Epithelial cell of esophagus (primary cell): Measurements from ENCODE around the gene ADAMTSL4.
"Not testable (repeated sequence)": the region's sequence is repeated elsewhere in the genome, so short reads cannot be mapped to it uniquely, and the experiment has no call there.

Experiments used
- DNase-seq: peaks from one replicate; pipeline ENCODE4 v3.0.0; 2010; ENCODE audit warnings: low read depth
- H3K4me3 ChIP-seq: 2 replicates; pipeline ENCODE4 v1.5.1; 2011; ENCODE audit warnings: mild to moderate bottlenecking, low read length, control low read depth
- TF ChIP-seq, protein P1 (sequence below): IDR thresholded peaks from 2 replicates; pipeline ENCODE4 v1.5.1; 2011; ENCODE audit warnings: low read depth, mild to moderate bottlenecking, low read length, control low read depth, inconsistent platforms; ENCODE audit not compliant: insufficient read depth; ENCODE audit errors: missing control alignments

ADAMTSL4 gene

DNA sequence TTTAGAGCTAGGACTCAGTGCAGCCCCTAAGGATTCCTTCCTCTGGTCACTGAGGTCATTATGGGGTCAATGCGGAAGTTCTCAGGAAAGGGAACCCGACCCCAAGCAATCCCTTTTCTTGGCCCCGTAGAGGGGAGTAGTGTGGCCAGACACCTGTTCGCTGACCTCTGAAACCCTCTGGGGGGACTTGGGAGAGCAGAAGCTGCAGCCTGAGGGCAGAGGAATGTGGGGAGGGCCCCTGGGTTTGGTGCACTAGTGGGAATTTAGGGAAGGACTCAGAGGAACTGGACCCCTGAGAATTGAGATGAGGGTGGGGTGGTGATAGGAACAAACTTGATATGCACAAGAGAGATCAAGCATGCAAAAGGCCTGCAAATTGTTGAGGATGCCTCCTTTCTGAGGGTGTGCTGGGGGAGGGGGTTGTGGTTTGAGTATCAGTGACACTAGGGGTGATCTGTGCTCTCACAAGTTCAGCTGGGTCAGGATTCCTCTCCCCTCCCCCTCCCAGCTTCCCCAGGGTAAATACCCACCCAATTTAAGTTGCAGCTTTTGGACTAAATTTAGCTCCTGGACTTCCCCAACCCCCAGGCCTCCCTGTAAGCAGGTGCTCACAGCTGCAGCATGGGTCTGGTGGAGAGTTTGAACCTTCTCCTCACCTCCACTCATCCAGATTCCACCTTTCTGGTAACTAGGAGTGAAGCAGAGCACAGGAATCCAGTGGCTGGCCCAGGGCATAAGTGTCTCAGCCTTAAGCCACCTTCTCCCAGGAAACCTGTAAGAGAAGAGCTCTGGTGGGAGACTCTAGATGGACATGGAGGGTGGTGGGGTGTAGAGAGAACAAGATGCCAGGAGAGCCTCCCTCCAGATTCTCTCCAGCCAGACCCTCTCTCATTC lies 13.5 kb downstream of the ADAMTSL4 start:
- TF ChIP-seq, protein P1, sequence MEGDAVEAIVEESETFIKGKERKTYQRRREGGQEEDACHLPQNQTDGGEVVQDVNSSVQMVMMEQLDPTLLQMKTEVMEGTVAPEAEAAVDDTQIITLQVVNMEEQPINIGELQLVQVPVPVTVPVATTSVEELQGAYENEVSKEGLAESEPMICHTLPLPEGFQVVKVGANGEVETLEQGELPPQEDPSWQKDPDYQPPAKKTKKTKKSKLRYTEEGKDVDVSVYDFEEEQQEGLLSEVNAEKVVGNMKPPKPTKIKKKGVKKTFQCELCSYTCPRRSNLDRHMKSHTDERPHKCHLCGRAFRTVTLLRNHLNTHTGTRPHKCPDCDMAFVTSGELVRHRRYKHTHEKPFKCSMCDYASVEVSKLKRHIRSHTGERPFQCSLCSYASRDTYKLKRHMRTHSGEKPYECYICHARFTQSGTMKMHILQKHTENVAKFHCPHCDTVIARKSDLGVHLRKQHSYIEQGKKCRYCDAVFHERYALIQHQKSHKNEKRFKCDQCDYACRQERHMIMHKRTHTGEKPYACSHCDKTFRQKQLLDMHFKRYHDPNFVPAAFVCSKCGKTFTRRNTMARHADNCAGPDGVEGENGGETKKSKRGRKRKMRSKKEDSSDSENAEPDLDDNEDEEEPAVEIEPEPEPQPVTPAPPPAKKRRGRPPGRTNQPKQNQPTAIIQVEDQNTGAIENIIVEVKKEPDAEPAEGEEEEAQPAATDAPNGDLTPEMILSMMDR, result no peak
- H3K4me3 ChIP-seq, result no peak overlapping the region
- DNase-seq, result peak; percentile 53

DNA sequence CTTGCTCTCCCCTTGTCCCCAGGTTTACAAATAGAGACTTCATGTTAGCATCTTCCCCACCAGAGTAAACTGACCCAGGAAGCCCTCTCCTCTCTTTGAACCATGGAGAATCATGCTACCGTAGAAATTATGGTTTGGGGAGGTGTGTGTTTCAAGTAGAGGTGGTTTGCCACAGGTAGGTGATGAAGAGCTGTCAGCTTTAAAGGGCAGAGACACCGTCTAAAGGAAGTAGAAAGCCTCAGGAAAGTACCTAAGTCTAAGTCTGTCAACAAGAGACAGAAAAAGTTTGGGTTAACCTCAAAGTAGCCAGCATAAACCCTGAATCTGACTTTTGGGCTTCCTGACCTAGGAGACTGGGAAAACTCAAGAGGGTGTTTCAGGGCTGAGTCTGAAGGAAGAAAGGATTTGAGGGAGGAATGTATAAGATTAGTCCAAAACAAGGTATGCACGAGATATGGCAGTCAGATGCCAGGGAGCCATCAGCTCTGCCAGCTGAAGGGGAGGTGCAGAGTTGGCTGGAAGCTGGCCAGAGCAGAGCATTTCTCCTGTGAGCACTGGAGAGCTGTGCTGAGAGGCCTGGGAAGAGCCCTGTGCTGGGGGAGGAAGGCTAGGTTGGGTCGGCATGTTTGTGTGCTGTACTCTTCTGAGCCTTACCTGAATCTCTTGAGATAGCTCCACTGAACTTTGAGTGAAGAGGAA lies 14.3 kb downstream of the ADAMTSL4 start:
- peak; percentile 70 for DNase-seq
- TF ChIP-seq, protein P1, result no peak
- no peak overlapping the region for H3K4me3 ChIP-seq

- TF ChIP-seq, protein P1, result no peak
- peak; percentile 74 for DNase-seq
- no peak overlapping the region for H3K4me3 ChIP-seq
Measured at GRCh38 chr1:150564051-150564991, 15.1 kb downstream of the ADAMTSL4 start.

DNA sequence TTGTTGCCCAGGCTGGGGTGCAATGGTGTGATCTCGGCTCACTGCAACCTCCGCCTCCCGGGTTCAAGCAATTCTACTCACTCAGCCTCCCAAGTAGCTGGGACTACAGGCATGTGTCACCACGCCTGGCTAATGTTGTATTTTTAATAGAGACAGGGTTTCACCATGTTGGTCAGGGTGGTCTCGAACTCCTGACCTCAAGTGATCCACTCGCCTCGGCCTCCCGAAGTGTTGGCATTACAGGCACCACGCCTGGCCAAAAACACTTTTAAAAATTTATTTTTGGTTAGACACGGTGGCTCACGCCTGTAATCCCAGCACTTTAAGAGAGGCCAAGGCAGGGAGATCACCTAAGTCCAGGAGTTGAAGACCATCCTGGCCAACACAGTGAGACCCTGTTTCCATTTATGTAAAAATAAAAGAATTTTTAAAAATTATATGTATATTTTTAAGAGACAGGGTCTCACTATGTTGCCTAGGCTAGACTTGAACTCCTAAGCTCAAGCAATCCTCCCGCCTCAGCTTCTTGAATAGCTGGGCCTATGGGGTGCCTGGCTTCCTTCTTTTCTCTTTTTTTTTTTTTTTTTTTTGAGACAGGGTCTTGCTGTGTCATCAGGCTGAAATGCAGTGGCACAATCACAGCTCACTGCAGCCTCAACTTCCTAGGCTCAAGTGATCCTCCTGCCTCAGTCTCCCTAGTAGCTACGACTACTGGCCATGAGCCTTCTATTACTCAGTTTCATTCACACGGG lies 16.2 kb downstream of the ADAMTSL4 start:
- not testable (repeated sequence) for DNase-seq, H3K4me3 ChIP-seq

GRCh38 chr1:150566589-150567340 lies 17.6 kb downstream of the ADAMTSL4 start:
- TF ChIP-seq, protein P1, result no peak
- H3K4me3 ChIP-seq, result no peak overlapping the region
- DNase-seq, result no peak

GRCh38 chr1:150567341-150567716 lies 18.1 kb downstream of the ADAMTSL4 start:
- peak; percentile 21 for DNase-seq
- TF ChIP-seq, protein P1, result no peak
- H3K4me3 ChIP-seq, result peak overlapping the region; percentile 31
